CD4-positive, alpha-beta T cell (primary cell): ENCODE results near the gene FRMD3. TPM values are rescaled to one million over a fixed set of nuclear protein-coding genes. Genes with fewer than 3 reads are reported as not detected.

ENCODE experiments used
- ATAC-seq: fragments of 200-7000 bp; cut with Tn5 transposase; one replicate; pipeline ENCODE4 v1.10.0; 2022; ENCODE audit warnings: mild to moderate bottlenecking; ENCODE audit not compliant: poor library complexity
- CTCF ChIA-PET: fragments of 350-600 bp; sonication (Branson Sonifier 250); formaldehyde crosslinking; loops from one replicate; lab custom pipeline; 2021; ENCODE audit warnings: antibody characterized with exemption, inconsistent platforms; lab: Charles Lee
- POLR2A ChIA-PET: fragments of 350-600 bp; sonication (Branson Sonifier 250); formaldehyde crosslinking; loops from one replicate; lab custom pipeline; 2021; ENCODE audit warnings: antibody characterized with exemption, inconsistent platforms; lab: Charles Lee
- DNase-seq, 14 experiments: peaks; one replicate each; pipeline ENCODE4 v3.0.0-alpha.2; 2013 to 2020; ENCODE audit warnings: mixed read lengths in 2 of 14
- H3K27ac ChIP-seq, 2 donors: one replicate each; pipeline versions ENCODE4 v1.5.1 to v1.7.0; 2013; ENCODE audit warnings: low read length in 2 of 2, low read depth in 1 of 2, mild to moderate bottlenecking in 1 of 2
- H3K27me3 ChIP-seq, 2 experiments: 1 replicate in 1 of 2; 2 replicates in 1 of 2; pipeline versions ENCODE4 v1.6.1 to v1.7.0; 2013; ENCODE audit warnings: low read length in 2 of 2, control low read depth in 1 of 2, mild to moderate bottlenecking in 1 of 2, moderate library complexity in 1 of 2; ENCODE audit not compliant: insufficient read depth in 2 of 2, control insufficient read depth in 1 of 2
- H3K36me3 ChIP-seq: one replicate; pipeline ENCODE4 v1.6.1; 2013; ENCODE audit warnings: low read length, control low read depth; ENCODE audit not compliant: insufficient read depth
- H3K4me1 ChIP-seq: one replicate; pipeline ENCODE4 v1.6.1; 2013; ENCODE audit warnings: low read length, control low read depth; ENCODE audit not compliant: insufficient read depth
- H3K4me3 ChIP-seq: one replicate; pipeline ENCODE4 v1.5.1; 2013; ENCODE audit warnings: mild to moderate bottlenecking, low read length, moderate library complexity
- H3K9me3 ChIP-seq, 2 experiments: 1 replicate in 1 of 2; 2 replicates in 1 of 2; pipeline versions ENCODE4 v1.6.1 to v1.7.0; 2013; ENCODE audit warnings: low read length in 2 of 2, mild to moderate bottlenecking in 2 of 2, control low read depth in 1 of 2, moderate library complexity in 1 of 2; ENCODE audit not compliant: control insufficient read depth in 1 of 2, insufficient read depth in 1 of 2
- H3K27ac Mint-ChIP-seq: one replicate; pipeline ENCODE4 v1.8.0; 2020; ENCODE audit warnings: mixed read lengths
- H3K27me3 Mint-ChIP-seq: one replicate; pipeline ENCODE4 v1.8.0; 2021; ENCODE audit warnings: mixed read lengths
- H3K36me3 Mint-ChIP-seq: one replicate; pipeline ENCODE4 v1.8.0; 2021; ENCODE audit warnings: low read depth, mixed read lengths
- H3K4me1 Mint-ChIP-seq: one replicate; pipeline ENCODE4 v1.8.0; 2021; ENCODE audit warnings: low read depth, mixed read lengths
- H3K4me3 Mint-ChIP-seq: one replicate; pipeline ENCODE4 v1.8.0; 2020; ENCODE audit warnings: mild to moderate bottlenecking, mixed read lengths
- H3K9me3 Mint-ChIP-seq: one replicate; pipeline ENCODE4 v1.8.0; 2020; ENCODE audit warnings: mixed read lengths
- CTCF ChIP-seq: fragments of 200-600 bp; IDR thresholded peaks from one replicate; pipeline ENCODE4 v1.8.0; 2022; ENCODE audit warnings: antibody characterized with exemption, mild to moderate bottlenecking
- intact Hi-C, 2 experiments: fragments of 100-400 bp; cut with DNase I in 1 of 2; cut with micrococcal nuclease in 1 of 2; formaldehyde crosslinking; loops; one replicate each; pipeline versions ENCODE4 v1.15.1 to v1.9.0; 2023 to 2025; cut with DNase I, micrococcal nuclease
- total RNA-seq, 174 experiments: library from RNA in 2 of 174; stranded (reverse) in 2 of 174; gene quantifications; one replicate each; pipeline ENCODE4 v1.2.3 and lab custom pipeline; 2021 to 2026

FRMD3 gene
- total RNA-seq, 2 experiments from 2014 or later, result 0.53 to 1.0 TPM

GRCh38 chr9:83497441-83497840 lies 40.8 kb downstream of the FRMD3 start:
- H3K36me3 ChIP-seq, result no peaks in the 10 kb centered on the region
- H3K4me1 ChIP-seq, result no peaks in the 10 kb centered on the region
- no peaks in the 10 kb centered on the region for H3K4me1 Mint-ChIP-seq
- TF ChIP-seq CTCF, result no peak
- POLR2A ChIA-PET, result interaction anchor here (0.6 kb wide), 1 partner anchor 423 kb away, joined by 3 read pairs; no protein-coding TSS in a partner anchor
- DNase-seq, result no peak
- no peaks in the 10 kb centered on the region for H3K9me3 ChIP-seq
- CTCF ChIA-PET, result no interaction called here
- no peak for ATAC-seq
- H3K27me3 Mint-ChIP-seq, result no peaks in the 10 kb centered on the region
- intact Hi-C loops, result no loop called here
- H3K9me3 Mint-ChIP-seq, result no peaks in the 10 kb centered on the region
- no peak overlapping the region for H3K27ac Mint-ChIP-seq
- H3K36me3 Mint-ChIP-seq, result no peaks in the 10 kb centered on the region
- no peak overlapping the region for H3K27ac ChIP-seq
- no peak overlapping the region for H3K4me3 Mint-ChIP-seq
- H3K27me3 ChIP-seq, result no peaks in the 10 kb centered on the region
- H3K4me3 ChIP-seq, result no peak overlapping the region

GRCh38 chr9:83491995-83492394 lies 46.2 kb downstream of the FRMD3 start:
- Mint-ChIP-seq H3K4me1 (no peaks in the 10 kb centered on the region), H3K27me3 (no peaks in the 10 kb centered on the region), H3K36me3 (no peaks in the 10 kb centered on the region), H3K9me3 (peaks cover 2% of the 10 kb centered on the region), H3K27ac (no peak overlapping the region), H3K4me3 (no peak overlapping the region)
- H3K27me3 ChIP-seq, result no peaks in the 10 kb centered on the region
- ATAC-seq (no peak), DNase-seq (no peak)
- no peak for TF ChIP-seq CTCF
- ChIA-PET POLR2A (no interaction called here), CTCF (no interaction called here)
- H3K4me3 ChIP-seq, result no peak overlapping the region
- no peaks in the 10 kb centered on the region for H3K9me3 ChIP-seq
- H3K36me3 ChIP-seq, result no peaks in the 10 kb centered on the region
- intact Hi-C loops, result no loop called here
- H3K4me1 ChIP-seq, result no peaks in the 10 kb centered on the region
- H3K27ac ChIP-seq, result no peak overlapping the region

GRCh38 chr9:83491413-83491812 lies 46.8 kb downstream of the FRMD3 start:
- Histone ChIP-seq H3K36me3 (no peaks in the 10 kb centered on the region), H3K4me3 (no peak overlapping the region), H3K9me3 (no peaks in the 10 kb centered on the region), H3K4me1 (no peaks in the 10 kb centered on the region), H3K27ac (no peak overlapping the region), H3K27me3 (no peaks in the 10 kb centered on the region)
- Mint-ChIP-seq H3K27ac (no peak overlapping the region), H3K4me3 (no peak overlapping the region), H3K27me3 (no peaks in the 10 kb centered on the region), H3K4me1 (no peaks in the 10 kb centered on the region), H3K36me3 (no peaks in the 10 kb centered on the region), H3K9me3 (peaks cover 2% of the 10 kb centered on the region)
- TF ChIP-seq CTCF, result no peak
- CTCF ChIA-PET, result no interaction called here
- intact Hi-C loops, result no loop called here
- no peak for DNase-seq
- POLR2A ChIA-PET, result no interaction called here
- no peak for ATAC-seq
